NCI-H2196 (cell line): ENCODE measurements around the gene FPGS.

ENCODE experiments used
- DNase-seq: peaks from one replicate; lab custom pipeline; 2025; ENCODE audit not compliant: unreplicated experiment; lab: John Stamatoyannopoulos, UW

Gene FPGS

GRCh38 chr9:127856729-127857116 is 54.0 kb downstream of the FPGS start:
- no peak for DNase-seq

GRCh38 chr9:127857278-127857677 is 54.6 kb downstream of the FPGS start:
- DNase-seq: no peak

- DNase-seq: peak; percentile 13
Observed at GRCh38 chr9:127858041-127858512, 55.4 kb downstream of the FPGS start.

- DNase-seq: no peak
Observed at GRCh38 chr9:127860260-127860659, 57.6 kb downstream of the FPGS start.

- no peak for DNase-seq
Observed at GRCh38 chr9:127860779-127861178, 58.1 kb downstream of the FPGS start.

- DNase-seq: no peak
Observed at GRCh38 chr9:127862075-127863011, 59.7 kb downstream of the FPGS start.

GRCh38 chr9:127863191-127863621 is 60.5 kb downstream of the FPGS start:
- DNase-seq: no peak
